ENCODE data around the gene VSIG10L. TPM values are rescaled to one million over a fixed set of nuclear protein-coding genes. Genes with fewer than 3 reads are reported as not detected.

VSIG10L gene
- total RNA-seq, 1 donor, result 0.43 TPM

- no peak overlapping the region for H3K4me3 ChIP-seq (ENCODE audit: low read depth, low read length)
- no peak for TF ChIP-seq CTCF (IDR thresholded peaks at IDR 0.05; ENCODE audit: insufficient read depth, low read depth, low read length)
- no peak for DNase-seq (ENCODE audit: low read depth)
Measured at GRCh38 chr19:51380379-51380778, 38.4 kb upstream of the VSIG10L start.

GRCh38 chr19:51377422-51377821 lies 35.5 kb upstream of the VSIG10L start:
- no peak for DNase-seq (ENCODE audit: low read depth)
- no peak for TF ChIP-seq CTCF (IDR thresholded peaks at IDR 0.05; ENCODE audit: insufficient read depth, low read depth, low read length)
- H3K4me3 ChIP-seq (ENCODE audit: low read depth, low read length), result no peak overlapping the region

DNA sequence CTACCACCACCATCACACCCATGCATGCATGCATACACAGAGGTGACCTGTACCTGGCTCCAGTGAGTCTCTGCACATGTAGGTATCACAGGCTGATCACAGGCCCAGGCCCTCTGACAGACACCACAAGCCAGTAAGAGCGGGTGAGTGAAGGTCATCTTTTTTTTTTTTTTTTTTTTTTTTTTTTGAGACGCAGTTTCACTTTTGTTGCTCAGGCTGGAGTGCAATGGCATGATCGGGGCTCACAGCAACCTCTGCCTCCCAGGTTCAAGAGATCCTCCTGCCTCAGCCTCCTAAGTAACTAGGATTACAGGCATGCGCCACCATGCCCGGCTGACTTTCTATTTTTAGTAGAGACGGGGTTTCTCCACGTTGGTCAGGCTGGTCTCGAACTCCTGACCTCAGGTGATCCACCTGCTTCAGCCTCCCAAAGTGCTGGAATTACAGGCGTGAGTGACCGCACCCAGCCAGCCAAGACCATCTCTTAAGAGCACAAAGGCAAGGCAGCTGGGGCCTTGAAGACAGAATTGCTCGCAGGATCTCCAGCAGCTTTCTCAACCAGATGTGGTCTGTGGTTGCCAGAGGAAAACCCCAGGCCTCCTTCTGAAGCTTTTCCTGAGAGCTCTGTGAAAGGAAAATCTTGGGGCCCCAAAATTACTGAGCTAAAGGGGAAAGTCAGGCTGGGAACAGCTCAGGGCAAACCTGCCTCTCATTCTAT lies 33.7 kb upstream of the VSIG10L start:
- no peak for TF ChIP-seq CTCF (IDR thresholded peaks at IDR 0.05; ENCODE audit: insufficient read depth, low read depth, low read length)
- DNase-seq (ENCODE audit: low read depth), result no peak
- no peak overlapping the region for H3K4me3 ChIP-seq (ENCODE audit: low read depth, low read length)

- TF ChIP-seq CTCF (IDR thresholded peaks at IDR 0.05; ENCODE audit: insufficient read depth, low read depth, low read length), result no peak
- DNase-seq (ENCODE audit: low read depth), result no peak
- no peak within 1 kb of the TSS for H3K4me3 ChIP-seq (ENCODE audit: low read depth, low read length)
Measured at GRCh38 chr19:51372649-51373504, 30.9 kb upstream of the VSIG10L start, which contains the start of gene NKG7. TSS of gene NKG7 (minus strand) at chr19:51372654. CDS start at chr19:51372535, 119 bp downstream.

DNA sequence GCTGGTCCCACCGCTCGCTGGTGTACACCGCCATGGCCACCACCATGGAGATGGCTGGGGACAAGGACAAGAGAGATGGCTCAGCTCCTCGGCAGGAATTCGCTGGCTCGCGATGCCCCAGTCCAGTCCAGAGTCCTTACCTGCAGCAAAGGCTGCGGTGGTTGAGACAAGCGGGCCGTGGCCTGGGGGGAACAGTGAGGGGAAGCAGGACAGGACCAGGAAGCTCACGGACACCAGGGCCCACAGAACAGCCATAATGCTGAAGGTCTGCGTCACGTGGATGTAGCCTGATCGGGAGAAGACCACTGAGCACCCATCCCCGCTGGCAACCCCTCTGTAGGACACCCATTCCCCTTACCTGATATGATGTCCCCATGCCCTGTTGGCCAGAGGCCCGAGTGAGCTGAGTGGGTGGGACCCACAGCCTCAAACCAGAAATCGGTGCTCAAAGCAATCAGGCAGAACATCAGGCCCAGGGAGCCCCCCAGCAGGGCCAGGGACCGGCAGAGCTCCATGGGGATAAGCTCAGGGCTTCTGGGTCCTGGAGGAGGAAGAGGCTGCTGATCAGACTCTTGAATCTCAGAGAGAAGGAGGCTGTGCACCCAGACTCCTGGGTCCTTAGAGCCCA lies 30.2 kb upstream of the VSIG10L start:
- DNase-seq (ENCODE audit: low read depth), result no peak
- TF ChIP-seq CTCF (IDR thresholded peaks at IDR 0.05; ENCODE audit: insufficient read depth, low read depth, low read length), result no peak

GRCh38 chr19:51371186-51371690 lies 29.3 kb upstream of the VSIG10L start:
- H3K4me3 ChIP-seq (ENCODE audit: low read depth, low read length), result no peak overlapping the region
- no peak for TF ChIP-seq CTCF (IDR thresholded peaks at IDR 0.05; ENCODE audit: insufficient read depth, low read depth, low read length)
- no peak for DNase-seq (ENCODE audit: low read depth)

More for the DNA sequence above, 30.2 kb upstream of the VSIG10L start:
- no peak overlapping the region for H3K4me3 ChIP-seq (ENCODE audit: low read depth, low read length)
